ENCODE measurements around the gene GNB1. TPM values are rescaled to one million over a fixed set of nuclear protein-coding genes. Genes with fewer than 3 reads are reported as not detected.

The GNB1 gene
- total and polyA plus RNA-seq, 8 donors = 241 to 360 (median 271) TPM

DNA sequence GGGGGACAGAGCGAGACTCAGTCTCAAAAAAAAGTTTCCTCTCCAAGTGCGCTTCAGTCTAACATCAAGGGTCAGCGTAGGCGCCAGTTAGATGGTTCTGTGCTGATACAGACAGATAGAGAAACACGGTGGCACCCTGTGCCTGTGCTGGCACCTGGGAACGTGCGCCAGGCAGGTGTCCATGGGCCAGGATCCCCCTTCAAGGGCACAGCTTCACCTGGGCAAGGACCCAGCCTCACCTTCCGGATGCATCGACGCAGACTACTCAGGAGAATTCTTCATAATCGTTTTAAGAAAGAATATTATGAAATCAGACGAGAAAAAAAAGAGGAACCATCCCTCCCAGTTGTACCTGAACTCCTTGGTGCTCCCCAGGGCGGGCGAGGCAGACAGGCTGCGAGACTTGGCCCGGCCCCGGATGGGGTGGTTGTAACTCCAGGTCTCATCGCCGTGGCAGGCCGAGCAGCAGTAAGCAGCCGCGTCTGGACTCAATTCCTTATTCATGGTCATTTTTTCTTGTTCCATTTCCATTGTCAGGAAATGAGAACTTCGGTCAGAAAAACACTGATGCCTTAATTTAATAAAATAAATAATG is 125.9 kb downstream of the GNB1 start:
- peak in 1 of 4 donors; percentile 85 for DNase-seq
- Histone ChIP-seq H3K4me3 (no peak overlapping the region), H3K36me3 (peaks cover 0 to 80% of the 10 kb centered on the region in 2 donors), H3K27me3 (no peaks in the 10 kb centered on the region), H3K4me1 (peaks cover 0 to 58% of the 10 kb centered on the region in 2 donors), H3K27ac (peak overlapping the region in 1 of 2 donors; percentile 74), H3K9me3 (no peaks in the 10 kb centered on the region)
- no peak for ATAC-seq
- intact Hi-C loops (cut with DNase I) = loop anchor here in 1 of 2 donors (10.0 kb wide), 1 partner anchor 140 kb away; no protein-coding TSS in a partner anchor
- TF ChIP-seq, protein P1, sequence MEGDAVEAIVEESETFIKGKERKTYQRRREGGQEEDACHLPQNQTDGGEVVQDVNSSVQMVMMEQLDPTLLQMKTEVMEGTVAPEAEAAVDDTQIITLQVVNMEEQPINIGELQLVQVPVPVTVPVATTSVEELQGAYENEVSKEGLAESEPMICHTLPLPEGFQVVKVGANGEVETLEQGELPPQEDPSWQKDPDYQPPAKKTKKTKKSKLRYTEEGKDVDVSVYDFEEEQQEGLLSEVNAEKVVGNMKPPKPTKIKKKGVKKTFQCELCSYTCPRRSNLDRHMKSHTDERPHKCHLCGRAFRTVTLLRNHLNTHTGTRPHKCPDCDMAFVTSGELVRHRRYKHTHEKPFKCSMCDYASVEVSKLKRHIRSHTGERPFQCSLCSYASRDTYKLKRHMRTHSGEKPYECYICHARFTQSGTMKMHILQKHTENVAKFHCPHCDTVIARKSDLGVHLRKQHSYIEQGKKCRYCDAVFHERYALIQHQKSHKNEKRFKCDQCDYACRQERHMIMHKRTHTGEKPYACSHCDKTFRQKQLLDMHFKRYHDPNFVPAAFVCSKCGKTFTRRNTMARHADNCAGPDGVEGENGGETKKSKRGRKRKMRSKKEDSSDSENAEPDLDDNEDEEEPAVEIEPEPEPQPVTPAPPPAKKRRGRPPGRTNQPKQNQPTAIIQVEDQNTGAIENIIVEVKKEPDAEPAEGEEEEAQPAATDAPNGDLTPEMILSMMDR (IDR thresholded peaks at IDR 0.05) = no peak

DNA sequence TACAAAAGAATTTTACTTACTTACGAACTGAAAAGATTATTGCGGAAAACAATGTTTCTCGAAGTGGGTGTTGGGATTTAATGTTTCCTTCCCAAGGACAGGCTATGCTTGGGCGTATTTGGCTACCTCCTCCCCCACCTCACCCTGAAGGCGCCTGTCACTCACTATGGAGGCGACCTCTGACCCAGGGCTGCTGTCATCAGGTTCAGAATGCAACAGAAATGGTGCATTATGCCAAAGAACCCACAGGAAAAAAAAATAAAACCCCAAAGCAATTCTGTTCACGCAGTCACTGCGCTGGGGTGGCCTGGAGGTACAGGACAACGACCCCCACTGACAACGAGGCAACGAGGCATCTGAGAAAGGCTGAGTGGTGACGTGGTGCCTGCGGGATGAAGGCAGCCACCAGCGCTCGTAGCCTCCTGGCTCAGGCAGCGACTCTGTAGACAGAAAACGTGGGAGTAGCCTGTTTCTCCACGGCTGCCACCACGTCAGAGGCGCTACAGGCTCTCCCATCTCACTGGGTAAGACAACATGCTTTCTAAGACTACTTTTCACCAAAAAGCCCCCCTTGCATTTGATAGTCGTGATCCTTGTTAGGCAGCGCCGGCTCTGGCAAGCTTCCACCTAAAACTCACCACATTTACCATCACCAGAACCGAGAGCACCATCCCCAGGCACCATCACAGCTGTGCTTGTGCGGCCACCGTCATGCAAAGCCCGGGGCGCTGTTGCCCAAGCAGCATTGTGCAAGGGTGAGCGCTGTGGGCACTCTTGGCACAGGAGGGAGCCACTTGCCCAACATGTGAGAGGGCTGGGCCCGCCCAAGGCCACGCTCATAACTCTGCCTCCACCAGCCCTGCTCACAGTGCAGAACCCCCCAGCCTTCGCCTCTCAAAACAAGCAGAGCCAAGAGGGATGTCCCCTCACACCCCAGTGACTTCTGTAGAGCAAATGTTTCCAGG is 126.9 kb downstream of the GNB1 start:
- Histone ChIP-seq H3K4me3 (peak overlapping the region in 1 of 2 donors; percentile 11), H3K27ac (peak overlapping the region in 1 of 2 donors; percentile 74), H3K9me3 (no peaks in the 10 kb centered on the region), H3K36me3 (peaks cover 0 to 86% of the 10 kb centered on the region in 2 donors), H3K4me1 (peaks cover 0 to 68% of the 10 kb centered on the region in 2 donors), H3K27me3 (no peaks in the 10 kb centered on the region)
- TF ChIP-seq, protein P1 (IDR thresholded peaks at IDR 0.05) = peak in 1 of 2 donors; percentile 14
- DNase-seq (peak in 2 of 4 donors; percentile 88 to 96), ATAC-seq (peak; percentile 94)
- intact Hi-C loops (cut with DNase I) = loop anchor here in 1 of 2 donors (10.0 kb wide), 1 partner anchor 141 kb away; no protein-coding TSS in a partner anchor

DNA sequence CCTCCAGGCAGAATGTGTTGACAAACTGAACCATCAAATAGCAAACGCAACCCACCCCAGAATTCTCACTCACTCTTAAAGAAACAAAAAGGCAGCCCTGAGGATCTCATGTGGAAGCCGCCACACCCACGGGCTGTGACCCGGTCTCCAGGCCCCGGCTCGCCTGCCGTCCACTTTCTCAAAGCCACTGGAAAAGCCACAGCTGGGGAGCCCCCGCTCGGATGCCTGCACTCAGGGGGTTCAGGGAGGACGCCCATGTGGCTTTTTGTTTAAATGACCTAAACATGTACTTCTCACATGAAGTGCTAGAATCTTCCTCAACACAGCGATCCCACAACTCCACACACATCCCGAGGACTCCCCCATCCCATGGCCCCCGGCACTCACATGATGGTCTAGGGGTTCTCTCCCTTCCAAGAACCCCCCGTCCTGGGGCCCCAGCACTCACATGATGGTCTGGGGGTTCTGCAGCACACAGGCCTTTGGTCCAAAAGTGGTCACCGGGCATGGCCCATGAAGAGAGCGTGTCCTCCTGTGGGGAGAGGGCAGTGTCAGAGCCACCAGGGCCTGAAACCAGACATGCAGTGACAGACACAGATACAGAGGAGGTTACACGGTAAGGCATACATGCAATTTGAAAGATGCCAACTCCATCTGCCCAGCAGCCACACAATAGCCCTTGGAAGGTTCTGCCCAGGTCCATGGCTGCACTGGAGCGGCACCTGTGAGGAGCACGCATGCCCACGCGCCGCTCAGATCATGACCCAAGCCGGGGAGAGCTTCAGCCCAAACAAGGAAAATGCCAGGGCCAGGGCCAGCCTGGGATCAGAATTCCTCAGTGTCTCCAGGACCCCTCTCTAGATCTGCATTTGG is 129.1 kb downstream of the GNB1 start:
- ATAC-seq (no peak), DNase-seq (no peak)
- intact Hi-C loops (cut with DNase I) = loop anchor here in 1 of 2 donors (10.0 kb wide), 1 partner anchor 143 kb away; no protein-coding TSS in a partner anchor
- no peaks in the 10 kb centered on the region for H3K27me3 ChIP-seq
- H3K4me1 ChIP-seq = peaks cover 5 to 69% of the 10 kb centered on the region in 2 donors
- no peak overlapping the region for H3K27ac ChIP-seq
- H3K36me3 ChIP-seq = peaks cover 0 to 85% of the 10 kb centered on the region in 2 donors
- no peaks in the 10 kb centered on the region for H3K9me3 ChIP-seq
- TF ChIP-seq, protein P1 (IDR thresholded peaks at IDR 0.05) = no peak
- H3K4me3 ChIP-seq = no peak overlapping the region

DNA sequence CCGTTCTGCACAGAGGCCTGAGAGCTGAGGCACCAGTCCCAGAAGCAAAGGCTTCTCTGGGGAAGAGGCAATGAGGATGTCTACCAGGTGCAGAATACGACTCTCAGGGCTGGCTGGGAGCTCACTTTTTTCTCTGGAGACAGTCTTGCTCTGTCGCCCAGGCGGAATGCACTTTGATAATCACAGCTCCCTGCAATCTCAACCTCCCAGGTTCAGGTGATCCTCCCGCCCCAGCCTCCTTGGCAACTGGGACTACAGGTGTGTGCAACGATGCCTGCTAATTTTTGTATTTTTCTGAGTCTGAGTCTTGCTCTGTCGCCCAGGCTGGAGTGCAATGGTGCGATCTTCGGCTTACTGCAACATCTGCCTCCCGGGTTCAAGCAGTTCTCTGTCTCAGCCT is 130.2 kb downstream of the GNB1 start:
- TF ChIP-seq, protein P1 (IDR thresholded peaks at IDR 0.05) = no peak
- Histone ChIP-seq H3K36me3 (peaks cover 0 to 92% of the 10 kb centered on the region in 2 donors), H3K4me3 (no peak overlapping the region), H3K4me1 (peaks cover 5 to 59% of the 10 kb centered on the region in 2 donors), H3K9me3 (no peaks in the 10 kb centered on the region), H3K27me3 (no peaks in the 10 kb centered on the region), H3K27ac (no peak overlapping the region)
- DNase-seq (peak in 1 of 4 donors; percentile 13), ATAC-seq (no peak)
- intact Hi-C loops (cut with DNase I) = loop anchor here in 1 of 2 donors (10.0 kb wide), 1 partner anchor 144 kb away; no protein-coding TSS in a partner anchor
